ENCODE data around the gene DHX35.

DHX35 gene

DNA sequence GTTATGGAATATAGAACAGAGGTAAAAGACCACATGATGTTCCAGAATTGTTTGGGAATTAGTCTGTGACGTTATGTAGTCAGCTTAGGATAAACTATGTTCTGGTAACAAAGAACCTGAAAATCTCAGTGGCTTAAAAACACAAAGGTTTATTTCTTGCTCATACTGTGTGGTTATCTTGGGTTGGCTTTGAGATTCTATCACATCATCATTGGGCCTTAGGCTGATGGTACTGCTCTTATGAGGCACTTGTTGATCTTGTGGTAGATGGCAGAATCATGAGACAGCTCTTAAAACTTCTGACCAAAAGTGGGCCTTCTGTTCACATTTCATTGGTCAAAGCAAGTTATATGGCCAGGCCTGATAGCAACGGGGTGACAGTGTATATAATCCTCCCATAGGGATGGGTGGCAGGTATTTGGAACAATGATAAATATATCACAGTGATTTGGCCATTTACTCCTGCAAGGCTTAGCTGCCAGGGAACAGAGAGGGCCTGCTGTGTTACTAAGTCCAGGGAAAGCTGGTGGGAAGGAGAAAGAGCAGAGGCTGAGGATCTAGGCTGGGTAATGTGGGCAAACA, 13.5 kb downstream of the DHX35 start:
- no peaks in the 10 kb centered on the region for H4K20me1 ChIP-seq (ENCODE audit: insufficient read depth, low read length)
- H3K27ac ChIP-seq (ENCODE audit: low read depth, low read length, poor library complexity, severe bottlenecking) = no peak overlapping the region
- TF ChIP-seq EZH2 (IDR thresholded peaks at IDR 0.05; ENCODE audit: borderline replicate concordance, low read length) = no peak
- TF ChIP-seq, protein P1, sequence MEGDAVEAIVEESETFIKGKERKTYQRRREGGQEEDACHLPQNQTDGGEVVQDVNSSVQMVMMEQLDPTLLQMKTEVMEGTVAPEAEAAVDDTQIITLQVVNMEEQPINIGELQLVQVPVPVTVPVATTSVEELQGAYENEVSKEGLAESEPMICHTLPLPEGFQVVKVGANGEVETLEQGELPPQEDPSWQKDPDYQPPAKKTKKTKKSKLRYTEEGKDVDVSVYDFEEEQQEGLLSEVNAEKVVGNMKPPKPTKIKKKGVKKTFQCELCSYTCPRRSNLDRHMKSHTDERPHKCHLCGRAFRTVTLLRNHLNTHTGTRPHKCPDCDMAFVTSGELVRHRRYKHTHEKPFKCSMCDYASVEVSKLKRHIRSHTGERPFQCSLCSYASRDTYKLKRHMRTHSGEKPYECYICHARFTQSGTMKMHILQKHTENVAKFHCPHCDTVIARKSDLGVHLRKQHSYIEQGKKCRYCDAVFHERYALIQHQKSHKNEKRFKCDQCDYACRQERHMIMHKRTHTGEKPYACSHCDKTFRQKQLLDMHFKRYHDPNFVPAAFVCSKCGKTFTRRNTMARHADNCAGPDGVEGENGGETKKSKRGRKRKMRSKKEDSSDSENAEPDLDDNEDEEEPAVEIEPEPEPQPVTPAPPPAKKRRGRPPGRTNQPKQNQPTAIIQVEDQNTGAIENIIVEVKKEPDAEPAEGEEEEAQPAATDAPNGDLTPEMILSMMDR (IDR thresholded peaks at IDR 0.05; ENCODE audit: low read length) = no peak
- no peak overlapping the region for H2AFZ ChIP-seq (ENCODE audit: low read length)
- H3K79me2 ChIP-seq (ENCODE audit: insufficient read depth, low read length) = 0 out of 2 replicates have a peak, but pooled peaks cover 3% of the 10 kb centered on the region
- no peak overlapping the region for H3K9ac ChIP-seq (ENCODE audit: low read length)
- peaks cover 36% of the 10 kb centered on the region; the same call in 1 of the 2 replicates for H3K36me3 ChIP-seq (ENCODE audit: insufficient read depth, low read length)
- H3K9me2 ChIP-seq (ENCODE audit: low read depth, low read length) = no peaks in the 10 kb centered on the region
- peaks cover 12% of the 10 kb centered on the region for H3K4me1 ChIP-seq (ENCODE audit: insufficient read depth, low read length, severe bottlenecking)
- no peak overlapping the region for H3K4me2 ChIP-seq (ENCODE audit: low read length)
- no peak overlapping the region for H3K4me3 ChIP-seq (ENCODE audit: low read depth, low read length, poor library complexity, severe bottlenecking)
- no peaks in the 10 kb centered on the region for H3F3A ChIP-seq (ENCODE audit: insufficient read depth, low read length)
- no peaks in the 10 kb centered on the region for H3K9me3 ChIP-seq (ENCODE audit: low read length)
- H3K27me3 ChIP-seq (ENCODE audit: insufficient read depth, low read length) = no peaks in the 10 kb centered on the region

DNA sequence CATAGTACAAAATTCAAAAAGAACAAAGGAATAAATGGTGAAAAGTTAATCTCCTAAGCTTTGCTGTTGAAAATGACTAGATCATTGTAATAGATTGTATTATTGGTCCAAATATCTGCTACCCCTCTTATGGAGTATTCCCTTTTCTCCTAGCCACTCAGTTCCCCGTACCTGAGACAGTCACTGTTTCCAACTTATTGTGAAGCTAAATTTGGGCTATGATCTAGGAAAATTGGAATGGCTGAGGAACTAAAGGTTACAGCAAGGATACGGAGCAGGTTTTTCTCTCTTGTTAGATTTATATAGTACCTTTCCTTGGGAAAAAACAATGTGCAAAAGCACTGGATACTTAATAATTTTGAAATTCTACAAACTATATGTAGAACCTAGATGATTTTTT, 17.3 kb downstream of the DHX35 start:
- no peaks in the 10 kb centered on the region for H3K4me1 ChIP-seq (ENCODE audit: insufficient read depth, low read length, severe bottlenecking)
- 0 out of 2 replicates have a peak, but pooled peaks cover 3% of the 10 kb centered on the region for H3K79me2 ChIP-seq (ENCODE audit: insufficient read depth, low read length)
- H3K4me3 ChIP-seq (ENCODE audit: low read depth, low read length, poor library complexity, severe bottlenecking) = no peak overlapping the region
- H2AFZ ChIP-seq (ENCODE audit: low read length) = no peak overlapping the region
- no peaks in the 10 kb centered on the region for H3F3A ChIP-seq (ENCODE audit: insufficient read depth, low read length)
- no peaks in the 10 kb centered on the region for H4K20me1 ChIP-seq (ENCODE audit: insufficient read depth, low read length)
- H3K9me2 ChIP-seq (ENCODE audit: low read depth, low read length) = no peaks in the 10 kb centered on the region
- H3K27ac ChIP-seq (ENCODE audit: low read depth, low read length, poor library complexity, severe bottlenecking) = no peak overlapping the region
- peaks cover 22% of the 10 kb centered on the region; the same call in 1 of the 2 replicates for H3K36me3 ChIP-seq (ENCODE audit: insufficient read depth, low read length)
- no peaks in the 10 kb centered on the region for H3K27me3 ChIP-seq (ENCODE audit: insufficient read depth, low read length)
- no peak overlapping the region for H3K9ac ChIP-seq (ENCODE audit: low read length)
- no peak for TF ChIP-seq EZH2 (IDR thresholded peaks at IDR 0.05; ENCODE audit: borderline replicate concordance, low read length)
- TF ChIP-seq, protein P1 (IDR thresholded peaks at IDR 0.05; ENCODE audit: low read length) = no peak
- H3K9me3 ChIP-seq (ENCODE audit: low read length) = no peaks in the 10 kb centered on the region
- H3K4me2 ChIP-seq (ENCODE audit: low read length) = no peak overlapping the region

DNA sequence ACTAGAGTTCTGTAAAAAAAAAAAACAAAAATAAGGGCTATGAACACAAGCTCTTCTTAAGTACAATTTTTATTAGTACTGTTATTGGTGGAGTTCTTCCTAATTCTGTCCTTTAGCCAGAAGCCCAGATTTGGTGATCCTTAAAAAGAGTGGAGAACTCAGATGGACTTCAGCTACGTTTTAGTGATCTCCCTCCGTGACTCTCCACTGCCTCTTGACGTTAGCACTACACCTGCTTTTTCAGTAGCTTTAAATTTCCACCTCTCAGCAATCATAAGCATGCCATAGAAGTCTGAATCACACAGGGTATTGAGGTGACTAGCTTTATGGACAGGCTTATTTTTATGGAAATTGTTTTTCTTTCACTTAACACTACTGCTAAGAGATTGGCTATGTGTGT, 17.7 kb downstream of the DHX35 start:
- Histone ChIP-seq H3K4me2 (ENCODE audit: low read length) (no peak overlapping the region), H3F3A (ENCODE audit: insufficient read depth, low read length) (no peaks in the 10 kb centered on the region), H2AFZ (ENCODE audit: low read length) (no peak overlapping the region), H3K4me1 (ENCODE audit: insufficient read depth, low read length, severe bottlenecking) (no peaks in the 10 kb centered on the region), H3K27me3 (ENCODE audit: insufficient read depth, low read length) (no peaks in the 10 kb centered on the region), H3K9ac (ENCODE audit: low read length) (no peak overlapping the region), H3K9me2 (ENCODE audit: low read depth, low read length) (no peaks in the 10 kb centered on the region), H3K79me2 (ENCODE audit: insufficient read depth, low read length) (0 out of 2 replicates have a peak, but pooled peaks cover 3% of the 10 kb centered on the region), H4K20me1 (ENCODE audit: insufficient read depth, low read length) (no peaks in the 10 kb centered on the region), H3K9me3 (ENCODE audit: low read length) (no peaks in the 10 kb centered on the region), H3K4me3 (ENCODE audit: low read depth, low read length, poor library complexity, severe bottlenecking) (no peak overlapping the region), H3K36me3 (ENCODE audit: insufficient read depth, low read length) (peaks cover 18% of the 10 kb centered on the region; the same call in 1 of the 2 replicates), H3K27ac (ENCODE audit: low read depth, low read length, poor library complexity, severe bottlenecking) (no peak overlapping the region)
- no peak for TF ChIP-seq EZH2 (IDR thresholded peaks at IDR 0.05; ENCODE audit: borderline replicate concordance, low read length)
- TF ChIP-seq, protein P1 (IDR thresholded peaks at IDR 0.05; ENCODE audit: low read length) = no peak

All from OCI-LY1 (cell line).